Posterior cingulate gyrus (tissue), 11 donors: ENCODE measurements around the gene TBL1X.
"Not testable (repeated sequence)": the region's sequence is repeated elsewhere in the genome, so short reads cannot be mapped to it uniquely, and the experiment has no call there.

Experiments used
- DNase-seq, 10 donors: peaks; one replicate each; pipeline versions ENCODE4 v3.0.0 to v3.0.0-alpha.2; 2020 to 2021; ENCODE audit warnings: mixed read lengths in 3 of 10
- intact Hi-C: fragments of 100-400 bp; cut with DNase I; formaldehyde crosslinking; loops from one replicate; pipeline ENCODE4 v1.15.1; 2023

TBL1X gene

GRCh38 chrX:9458516-9459078 is 6.3 kb upstream of the TBL1X start:
- no peak for DNase-seq
- intact Hi-C loops: no loop called here

- intact Hi-C loops: no loop called here
- DNase-seq: no peak
Observed at GRCh38 chrX:9459186-9459748, 5.6 kb upstream of the TBL1X start.

DNA sequence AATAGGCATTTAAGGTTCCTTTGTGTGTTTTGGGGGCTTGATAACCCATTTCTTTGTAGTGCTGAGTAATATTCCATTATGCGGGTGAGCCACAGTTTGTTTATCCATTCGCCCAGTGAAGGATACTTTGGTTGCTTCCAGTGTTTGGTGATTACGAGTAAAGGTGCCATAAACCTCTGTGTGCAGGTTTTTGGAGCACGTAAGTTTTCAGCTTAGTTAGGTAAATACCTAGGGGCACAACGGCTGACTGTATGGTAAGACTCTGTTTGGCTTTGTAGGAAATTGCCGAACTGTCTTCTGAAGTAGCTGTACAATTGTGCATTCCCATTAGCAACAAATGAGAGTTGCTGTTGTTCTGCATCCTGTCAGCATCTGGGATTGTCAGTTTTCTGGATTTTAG is 3.8 kb upstream of the TBL1X start:
- intact Hi-C loops: no loop called here
- DNase-seq: no peak

DNA sequence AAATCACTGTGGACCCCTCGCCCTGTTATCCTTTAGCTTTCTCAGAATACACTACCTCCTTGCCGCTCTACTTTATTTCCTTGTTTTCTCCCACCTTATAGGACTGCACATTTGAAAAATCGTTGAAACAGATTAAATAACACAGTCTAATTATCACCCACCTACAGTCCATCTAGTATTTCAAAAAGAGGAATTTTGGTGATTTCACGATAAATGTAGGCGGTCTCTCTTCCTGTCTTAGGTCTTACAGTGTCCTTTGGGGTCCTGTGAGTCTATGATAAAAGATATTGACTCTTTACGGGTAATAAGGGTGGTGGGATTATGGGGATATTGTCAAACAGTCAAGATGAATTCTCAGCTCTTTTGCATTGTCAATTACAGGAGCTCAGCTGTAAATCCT is 2.4 kb upstream of the TBL1X start:
- DNase-seq: no peak
- intact Hi-C loops: no loop called here

DNA sequence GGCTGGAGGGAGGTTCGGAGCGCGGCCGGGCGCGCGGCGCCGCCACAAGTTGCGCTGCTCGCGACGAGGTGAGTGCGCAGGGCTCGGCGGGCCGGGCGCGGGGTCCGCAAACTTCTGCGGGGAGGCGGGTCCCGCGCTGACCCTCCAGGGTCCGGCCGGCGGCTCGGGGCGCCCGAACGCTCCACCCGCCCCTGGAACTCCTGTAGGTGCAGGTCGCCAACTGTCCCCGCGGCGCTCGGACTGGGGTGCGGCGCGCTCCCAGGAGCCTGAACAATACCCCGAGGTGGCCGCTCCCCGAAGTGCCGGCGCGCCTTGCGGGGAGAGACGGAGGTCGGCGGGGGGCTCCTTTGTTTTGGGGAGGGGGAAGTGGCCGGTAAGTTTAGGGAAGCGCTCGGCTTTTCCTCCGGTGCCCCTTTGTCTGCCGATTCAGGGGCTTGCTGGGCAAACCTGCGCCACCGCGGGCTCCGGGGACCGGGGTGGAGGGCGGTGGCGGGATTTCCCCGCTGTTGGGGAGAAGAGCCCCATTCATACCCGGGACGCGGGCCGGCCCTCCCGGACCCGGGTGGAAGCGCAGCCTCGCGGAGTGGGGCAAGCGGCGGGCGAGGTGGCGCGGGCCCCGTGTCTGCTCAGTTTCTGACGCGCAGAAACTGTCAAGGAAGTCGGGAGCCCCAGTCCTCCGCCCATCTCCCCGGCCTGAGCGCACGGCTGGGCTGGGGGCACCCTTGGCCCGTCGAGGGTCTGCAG is 694 bp downstream of the TBL1X start:
- peak in 3 of 10 donors; percentile 9 to 86 (median 19) for DNase-seq
- intact Hi-C loops: no loop called here

DNA sequence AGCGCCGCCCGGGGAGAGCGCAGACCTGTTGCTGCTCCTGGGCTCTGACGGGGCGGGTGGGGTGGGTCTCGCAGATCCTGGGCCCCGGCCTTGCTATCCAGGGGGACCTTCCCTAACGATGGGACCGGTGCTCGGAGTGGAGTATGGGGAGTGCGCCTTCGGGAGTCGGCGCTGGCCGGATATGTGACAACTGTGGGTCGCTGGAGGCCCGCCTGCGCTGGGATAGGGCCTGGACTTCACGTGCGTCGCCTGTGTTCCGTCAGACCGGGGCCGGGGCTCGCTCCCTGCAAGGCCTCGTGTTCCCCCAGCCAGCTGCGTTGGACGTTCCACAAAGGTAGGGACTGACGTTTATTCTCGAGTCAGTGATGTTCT is 1.3 kb downstream of the TBL1X start:
- peak in 6 of 10 donors; percentile 10 to 87 (median 29) for DNase-seq
- intact Hi-C loops: no loop called here

DNA sequence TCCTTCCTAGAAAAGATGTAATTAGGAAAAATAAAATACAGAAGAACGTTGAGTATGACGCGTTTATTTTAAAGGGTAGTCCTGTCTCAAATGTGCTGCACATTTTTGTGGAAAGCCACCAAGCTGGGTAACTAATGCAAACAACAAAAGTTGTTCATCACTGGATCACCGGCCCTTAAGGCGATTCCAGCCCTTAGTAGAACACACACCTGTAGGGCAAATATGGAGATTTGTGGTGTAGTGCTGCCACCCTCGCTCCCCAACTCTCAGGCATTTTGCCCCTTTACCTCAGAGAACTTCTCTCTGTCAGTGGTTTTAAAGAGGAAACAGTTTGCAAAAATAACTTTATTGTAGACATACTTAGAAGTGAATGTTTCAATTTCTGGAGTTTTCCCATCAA is 1.9 kb downstream of the TBL1X start:
- DNase-seq: no peak
- intact Hi-C loops: no loop called here

GRCh38 chrX:9467146-9467545 is 2.3 kb downstream of the TBL1X start:
- intact Hi-C loops: no loop called here
- DNase-seq: no peak

DNA sequence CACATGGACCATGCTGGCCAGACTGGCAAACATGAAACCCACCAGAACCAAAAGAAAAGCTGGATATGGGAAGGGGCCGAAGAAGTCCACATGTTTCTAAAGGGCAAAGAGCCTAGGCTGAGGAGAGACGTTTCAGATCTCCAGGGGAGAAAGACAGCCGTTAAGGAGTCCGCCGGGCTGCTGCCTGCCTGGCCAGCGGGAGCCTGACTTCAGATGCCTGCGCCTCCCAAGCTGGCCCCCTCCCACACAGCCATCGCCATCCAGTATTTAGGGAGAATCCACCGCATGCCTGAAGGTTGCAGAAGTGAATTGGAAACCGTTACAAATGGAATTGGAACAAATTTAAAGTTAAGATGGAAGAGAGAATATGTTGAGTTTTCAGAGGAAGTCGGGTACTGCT is 2.9 kb downstream of the TBL1X start:
- intact Hi-C loops: no loop called here
- no peak for DNase-seq

DNA sequence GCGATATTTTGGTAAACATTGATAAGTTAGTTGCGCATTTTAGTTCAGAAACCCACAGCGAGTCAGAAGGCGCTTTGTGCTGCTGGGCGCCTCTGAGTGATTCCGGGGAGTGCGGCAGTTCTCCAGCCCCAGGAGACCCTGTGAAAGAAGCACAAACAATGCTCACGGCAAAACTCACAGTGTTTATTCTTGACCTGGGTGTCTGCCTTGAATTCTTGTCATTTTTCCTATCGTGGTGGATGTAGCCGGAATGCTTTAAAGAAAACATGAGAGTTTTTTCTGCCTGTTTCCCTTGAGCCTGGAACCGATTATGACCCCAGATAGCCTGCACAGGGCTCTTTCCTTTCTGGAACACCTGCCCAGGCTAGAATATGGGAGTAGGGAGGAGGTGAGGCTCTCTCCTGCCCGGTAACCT is 6.7 kb downstream of the TBL1X start:
- intact Hi-C loops: no loop called here
- no peak for DNase-seq

DNA sequence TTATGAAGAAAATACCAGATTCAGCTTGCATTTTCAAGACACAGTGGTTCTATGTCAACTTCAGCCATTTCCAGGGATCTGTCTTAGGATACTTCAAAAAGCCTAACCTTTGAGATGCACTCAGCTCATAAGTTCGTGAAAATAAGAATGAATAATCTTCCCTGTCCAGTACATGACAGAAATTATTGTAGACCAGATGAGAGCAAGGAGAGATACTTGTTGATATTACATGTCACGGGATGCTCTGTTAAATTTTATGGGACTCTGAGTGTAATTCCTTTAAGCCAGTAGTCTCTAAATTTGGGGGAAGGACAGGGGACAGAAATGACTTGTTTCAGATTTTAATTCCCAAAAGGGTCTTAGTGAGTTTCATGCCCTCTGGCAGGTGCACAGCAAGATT is 8.8 kb downstream of the TBL1X start:
- DNase-seq: no peak
- intact Hi-C loops: no loop called here

GRCh38 chrX:9475417-9475816 is 10.6 kb downstream of the TBL1X start:
- DNase-seq, intact Hi-C loops: not testable (repeated sequence)

GRCh38 chrX:9475984-9476383 is 11.1 kb downstream of the TBL1X start:
- intact Hi-C loops: no loop called here
- DNase-seq: no peak

DNA sequence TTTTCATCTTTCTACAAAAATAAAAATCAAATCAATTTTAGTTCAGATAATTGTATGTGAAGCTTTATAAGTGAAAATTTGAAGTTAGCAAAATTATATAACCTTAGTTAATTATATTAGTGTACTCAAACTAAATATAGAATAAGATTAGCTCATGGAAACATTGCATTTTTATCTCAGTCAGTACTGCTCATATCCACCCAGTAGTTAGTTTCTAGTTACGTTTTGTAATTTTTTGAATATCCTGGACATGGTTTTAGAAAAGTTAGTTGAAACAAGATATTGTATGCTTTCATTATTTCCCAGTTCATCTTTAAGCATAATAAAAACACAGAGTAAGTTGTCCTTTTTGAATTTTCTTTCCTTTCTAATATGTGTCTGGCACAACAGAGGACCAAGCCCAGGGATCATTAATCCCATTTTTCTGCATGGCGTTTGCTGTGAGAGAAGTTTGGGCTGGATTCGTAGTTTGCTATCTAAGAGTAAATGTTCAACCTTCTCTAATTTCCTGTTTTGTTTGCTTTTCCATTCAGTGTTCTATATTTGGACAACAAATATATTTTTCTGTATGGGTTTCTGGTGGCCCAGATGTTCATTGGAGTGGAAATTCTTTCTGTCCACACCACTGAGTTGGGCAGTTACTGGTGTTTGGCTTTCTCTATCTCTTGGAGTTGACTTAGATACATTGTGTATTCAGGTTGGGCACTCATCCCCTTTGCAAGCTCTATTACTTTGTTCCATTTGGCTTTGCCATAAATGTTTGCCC is 12.1 kb downstream of the TBL1X start:
- intact Hi-C loops: no loop called here
- DNase-seq: no peak

DNA sequence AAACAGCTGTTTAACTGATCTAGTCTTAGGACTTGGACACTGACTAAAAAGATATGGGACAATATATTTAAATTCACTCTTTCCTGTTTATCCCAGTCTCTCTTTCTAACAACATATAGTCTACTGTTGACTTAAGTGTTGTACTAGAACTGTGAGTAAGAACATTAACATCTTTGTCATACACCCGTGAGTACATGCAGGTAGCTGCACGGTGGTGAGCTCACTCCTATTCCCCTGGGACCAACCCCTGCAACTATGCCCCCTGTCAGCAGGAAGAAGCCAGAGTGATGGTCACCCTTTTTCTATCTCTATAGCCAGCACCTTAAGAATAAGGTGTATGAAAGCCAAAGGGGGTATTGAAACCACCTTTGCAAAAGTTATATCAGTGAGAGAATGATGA is 17.6 kb downstream of the TBL1X start:
- intact Hi-C loops: no loop called here

DNA sequence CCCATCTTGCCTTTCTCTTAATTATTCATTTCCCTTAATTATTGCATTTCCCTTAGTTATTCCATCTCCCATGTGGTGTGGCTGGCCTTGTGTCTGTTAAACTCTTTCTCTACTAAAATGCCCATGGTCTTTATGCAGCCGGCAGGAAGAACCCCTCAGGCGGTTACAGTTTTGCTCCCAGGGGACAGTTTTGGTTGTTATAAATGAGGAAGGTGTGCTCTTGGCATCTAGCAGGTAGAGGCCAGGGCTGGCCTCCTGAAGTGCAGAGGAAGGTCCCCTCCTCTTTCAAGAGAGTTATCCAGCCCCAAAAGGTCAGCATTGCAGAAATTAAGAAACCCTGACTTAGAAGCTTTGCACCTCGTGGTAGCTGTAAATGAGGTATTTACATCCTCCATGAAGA is 18.0 kb downstream of the TBL1X start:
- intact Hi-C loops: no loop called here
- DNase-seq: no peak

More for the DNA sequence above, 17.6 kb downstream of the TBL1X start:
- DNase-seq: no peak

DNA sequence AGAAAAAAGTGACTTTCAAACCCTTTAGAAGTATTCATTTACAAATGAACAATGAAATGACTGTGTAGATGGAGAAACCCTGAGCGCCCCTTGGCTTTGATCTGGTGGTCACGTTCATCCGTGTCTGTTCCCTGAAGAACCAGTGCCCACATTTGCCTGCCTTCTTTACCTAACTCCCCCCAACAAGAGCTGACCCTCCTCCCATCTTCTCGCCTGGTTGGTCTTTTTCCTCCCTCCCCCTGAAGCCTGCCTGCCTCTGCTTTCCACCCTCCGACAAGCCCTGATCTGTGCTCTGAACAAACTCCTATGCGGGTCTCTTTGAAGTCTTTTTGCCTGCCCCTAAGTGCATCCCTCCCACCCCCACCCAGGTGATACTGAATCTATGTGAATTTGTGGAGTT is 18.5 kb downstream of the TBL1X start:
- intact Hi-C loops: no loop called here
- no peak for DNase-seq

DNA sequence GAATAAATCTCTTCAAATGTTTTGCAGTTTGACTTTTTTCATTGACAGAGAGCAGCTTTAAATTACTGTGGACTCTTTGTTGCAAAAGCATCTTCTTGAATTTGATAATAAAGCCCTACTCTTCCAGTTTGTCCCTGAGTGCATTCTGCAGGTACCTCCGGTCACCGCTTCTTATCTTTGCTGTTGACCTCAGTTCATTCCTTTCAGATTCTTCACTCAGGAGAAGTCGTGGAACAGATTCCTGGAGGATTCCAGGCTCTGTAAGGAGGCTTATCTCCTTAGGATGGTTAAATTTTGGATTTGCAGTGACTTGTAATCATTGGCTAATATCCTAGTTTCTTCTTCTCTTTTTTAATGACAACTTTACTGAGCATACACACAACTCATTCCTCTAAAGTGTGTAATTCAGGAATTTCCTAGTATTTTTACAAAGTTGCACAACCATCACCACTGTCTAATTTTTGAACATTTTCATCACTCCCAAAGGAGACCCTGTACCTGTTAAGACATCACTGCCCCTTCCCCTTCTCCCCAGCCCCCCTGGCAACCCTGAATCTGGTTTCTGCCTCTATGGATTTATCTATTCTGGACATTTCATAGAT is 22.0 kb downstream of the TBL1X start:
- DNase-seq: no peak
- intact Hi-C loops: no loop called here

DNA sequence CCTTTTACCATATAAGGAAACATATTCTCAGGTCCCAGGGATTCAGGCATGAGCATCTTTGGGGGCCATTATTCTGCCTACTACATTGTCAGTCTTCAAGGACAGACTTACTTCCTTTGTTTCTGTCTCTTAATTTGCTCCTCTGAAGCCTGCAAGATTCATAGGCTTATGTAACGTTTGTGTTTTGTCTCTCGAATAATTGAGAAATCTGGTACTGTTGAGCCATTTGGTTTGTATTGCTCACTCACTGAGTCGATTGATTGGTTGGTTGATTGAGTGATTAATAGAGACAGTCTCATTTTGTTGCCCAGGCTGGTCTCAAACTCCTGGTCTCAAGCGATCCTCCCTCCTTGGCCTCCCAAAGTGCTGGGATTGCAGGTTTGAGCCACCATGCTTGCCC is 23.7 kb downstream of the TBL1X start:
- intact Hi-C loops: no loop called here
- DNase-seq: no peak

DNA sequence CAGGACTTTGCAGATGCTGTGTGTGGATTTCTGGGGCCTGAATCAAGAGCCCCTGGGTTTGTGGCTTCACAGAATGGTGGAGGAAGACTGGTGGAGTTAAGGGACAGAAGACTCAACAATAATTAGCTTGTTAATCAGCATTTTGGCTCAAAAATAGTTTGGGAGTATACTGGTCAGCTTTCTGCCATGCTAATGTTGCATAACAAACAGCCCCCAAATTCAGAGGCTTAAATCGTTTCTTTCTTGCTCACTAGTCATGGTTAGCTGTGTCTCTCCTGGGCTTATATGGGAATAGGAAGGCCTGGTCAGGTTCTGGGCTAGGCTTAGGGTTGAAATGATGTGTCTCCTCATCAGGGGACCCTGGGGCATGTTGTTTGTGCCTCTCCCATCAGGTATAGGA is 24.4 kb downstream of the TBL1X start:
- intact Hi-C loops: no loop called here
- DNase-seq: no peak

DNA sequence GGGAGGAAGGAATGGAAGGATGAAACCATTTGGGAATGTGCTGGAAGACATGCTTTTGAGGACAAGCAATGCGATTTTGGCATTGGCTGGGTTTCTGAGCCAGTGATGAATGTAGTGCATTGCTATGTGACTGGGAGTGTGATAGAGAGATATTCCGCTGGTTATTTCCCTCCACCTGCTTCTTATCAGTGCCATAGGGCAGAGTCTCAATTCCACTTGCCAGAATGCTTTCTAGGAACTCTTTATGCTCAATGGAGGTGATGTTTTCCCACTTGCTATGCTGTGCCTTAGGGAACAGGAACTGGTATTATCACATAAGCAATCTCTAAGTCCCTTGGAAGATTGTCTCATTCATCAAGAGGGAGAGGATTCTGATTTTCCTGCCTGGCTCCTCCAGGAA is 28.0 kb downstream of the TBL1X start:
- intact Hi-C loops: no loop called here
- DNase-seq: no peak
